DND-41 (cell line): Measurements from ENCODE around the gene PKDREJ.

Source experiments
- CTCF ChIP-seq: IDR thresholded peaks from 2 replicates; pipeline ENCODE4 v1.5.1; 2012; ENCODE audit warnings: borderline replicate concordance, low read length, moderate library complexity, mild to moderate bottlenecking; ENCODE audit not compliant: poor library complexity, severe bottlenecking; ENCODE audit errors: extremely low read depth
- EZH2 ChIP-seq: IDR thresholded peaks from 3 replicates; pipeline ENCODE4 v1.6.1; 2012; ENCODE audit warnings: borderline replicate concordance, low read depth, mild to moderate bottlenecking, moderate library complexity, low read length, inconsistent platforms; ENCODE audit not compliant: severe bottlenecking

- no peak for TF ChIP-seq CTCF
- no peak for TF ChIP-seq EZH2
Observed at GRCh38 chr22:46288846-46289243, 25.7 kb upstream of the PKDREJ start.
